SK-N-SH (cell line): ENCODE measurements around the gene CYB561D1. TPM values are rescaled to one million over a fixed set of nuclear protein-coding genes. Genes with fewer than 3 reads are reported as not detected.

Source experiments
- CTCF ChIA-PET: fragments of 300-600, 350-600 bp; formaldehyde crosslinking; extraction: SDS; loops from one replicate; lab custom pipeline; 2021; lab: Yijun Ruan, JAX
- POLR2A ChIA-PET: fragments of 350-600 bp; sonication (Branson Sonifier 250); formaldehyde crosslinking; extraction: SDS; loops from one replicate; lab custom pipeline; 2020; ENCODE audit warnings: antibody characterized with exemption, inconsistent platforms; lab: Yijun Ruan, JAX
- DNase-seq: peaks from one replicate; pipeline ENCODE4 v3.0.0; 2012
- H2AFZ ChIP-seq: fragments of 200-600 bp; sonication (generic); 2 replicates; pipeline ENCODE4 v1.8.1; 2016; ENCODE audit warnings: antibody characterized with exemption, mild to moderate bottlenecking, low read depth
- H3F3A ChIP-seq: fragments of 200-600 bp; sonication (generic); replicated peaks from 2 replicates; pipeline ENCODE3; 2016; ENCODE audit warnings: antibody characterized with exemption, mild to moderate bottlenecking; ENCODE audit not compliant: insufficient read depth
- H3K27ac ChIP-seq, 2 experiments: fragments of 200-500 bp in 1 of 2; fragments of 200-600 bp in 1 of 2; sonication (Bioruptor generic) in 1 of 2; sonication (generic), shearing (Covaris generic) in 1 of 2; 2 replicates each; pipeline versions ENCODE4 v1.5.1 to v1.6.1; 2014 to 2016; ENCODE audit warnings: low read depth in 2 of 2, inconsistent platforms in 1 of 2, low read length in 1 of 2, mild to moderate bottlenecking in 1 of 2, mixed read lengths in 1 of 2
- H3K27me3 ChIP-seq: fragments of 200-600 bp; sonication (generic), shearing (Covaris generic); 2 replicates; pipeline ENCODE4 v1.6.1; 2016; ENCODE audit warnings: mixed run types; ENCODE audit not compliant: insufficient read depth
- H3K36me3 ChIP-seq, 2 experiments: fragments of 200-500 bp in 1 of 2; fragments of 200-600 bp in 1 of 2; sonication (Bioruptor generic) in 1 of 2; sonication (generic) in 1 of 2; replicated peaks in 1 of 2; 2 replicates each; pipeline versions ENCODE3 to v1.5.1; 2014 to 2016; ENCODE audit warnings: low read length in 1 of 2, mild to moderate bottlenecking in 1 of 2; ENCODE audit not compliant: insufficient read depth in 2 of 2, control insufficient read depth in 1 of 2
- H3K4me1 ChIP-seq, 2 experiments: fragments of 200-500 bp in 1 of 2; fragments of 200-600 bp in 1 of 2; sonication (Bioruptor generic) in 1 of 2; sonication (generic), shearing (Covaris generic) in 1 of 2; 2 replicates each; pipeline versions ENCODE4 v1.5.1 to v1.6.1; 2014 to 2016; ENCODE audit warnings: low read depth in 1 of 2, low read length in 1 of 2, mixed run types in 1 of 2; ENCODE audit not compliant: insufficient read depth in 2 of 2, control insufficient read depth in 1 of 2
- H3K4me2 ChIP-seq: fragments of 200-600 bp; sonication (generic), shearing (Covaris generic); 2 replicates; pipeline ENCODE4 v1.6.1; 2017; ENCODE audit warnings: mixed run types
- H3K4me3 ChIP-seq, 2 experiments: fragments of 200-500 bp in 1 of 2; fragments of 200-600 bp in 1 of 2; sonication (Bioruptor generic) in 1 of 2; sonication (generic), shearing (Covaris generic) in 1 of 2; 2 replicates each; pipeline versions ENCODE4 v1.5.1 to v1.8.1; 2014 to 2016; ENCODE audit warnings: low read depth in 2 of 2, inconsistent platforms in 1 of 2, low read length in 1 of 2, mild to moderate bottlenecking in 1 of 2, mixed read lengths in 1 of 2, moderate library complexity in 1 of 2
- H3K79me2 ChIP-seq: fragments of 200-600 bp; sonication (generic); 2 replicates; pipeline ENCODE4 v1.8.1; 2017; ENCODE audit warnings: mild to moderate bottlenecking; ENCODE audit not compliant: insufficient read depth
- H3K9ac ChIP-seq: fragments of 200-600 bp; sonication (generic); 2 replicates; pipeline ENCODE4 v1.6.1; 2017; ENCODE audit warnings: mixed run types
- H3K9me2 ChIP-seq: fragments of 200-600 bp; sonication (generic); 2 replicates; pipeline ENCODE4 v1.6.1; 2017; ENCODE audit warnings: mixed run types
- H3K9me3 ChIP-seq: fragments of 200-600 bp; sonication (generic); 2 replicates; pipeline ENCODE4 v1.6.1; 2017; ENCODE audit warnings: mixed run types, mild to moderate bottlenecking, moderate library complexity
- H4K20me1 ChIP-seq: fragments of 200-600 bp; sonication (generic); 2 replicates; pipeline ENCODE4 v1.6.1; 2017; ENCODE audit warnings: mild to moderate bottlenecking, mixed run types; ENCODE audit not compliant: insufficient read depth
- CTCF ChIP-seq: fragments of 200-600 bp; sonication (generic); IDR thresholded peaks from 2 replicates; pipeline ENCODE4 v1.6.1; 2017; ENCODE audit warnings: antibody characterized with exemption, mild to moderate bottlenecking, moderate library complexity
- EZH2phosphoT487 ChIP-seq: fragments of 200-600 bp; sonication (generic); IDR thresholded peaks from 2 replicates; pipeline ENCODE4 v1.6.1; 2017; ENCODE audit warnings: low read depth, mixed run types, mild to moderate bottlenecking, antibody characterized with exemption, moderate library complexity, borderline replicate concordance
- FOXJ3 ChIP-seq: sonication (generic); formaldehyde crosslinking; IDR thresholded peaks from 2 replicates; pipeline ENCODE4 v1.5.1; 2020; ENCODE audit warnings: mild to moderate bottlenecking, missing genetic modification reagents
- GABPA ChIP-seq: IDR thresholded peaks from 2 replicates; pipeline ENCODE4 v1.4.0; 2012; ENCODE audit warnings: low read depth, mild to moderate bottlenecking
- TAF1 ChIP-seq: IDR thresholded peaks from 2 replicates; pipeline ENCODE4 v1.6.1; 2012; ENCODE audit warnings: low read depth, mild to moderate bottlenecking, low read length, moderate library complexity, borderline replicate concordance
- USF1 ChIP-seq: IDR thresholded peaks from 2 replicates; pipeline ENCODE4 v1.4.0; 2012; ENCODE audit warnings: low read depth, borderline replicate concordance
- WGBS: methylation state at CpG from one replicate; pipeline ENCODE4 v1.1.6; 2017; ENCODE audit warnings: low lambda C conversion rate; 5-methylcytosine and 5-hydroxymethylcytosine counted together
- polyA plus RNA-seq, 3 experiments: library from polyadenylated mRNA; depleted of rRNA; stranded (reverse); fragments of >200 nt; gene quantifications; 2 replicates each; pipeline ENCODE4 v1.2.3, GENCODE V29; 2012

The CYB561D1 gene
- polyA plus RNA-seq, 1 of the 3 experiments (the other 2 are of a cell fraction) = 5.4 TPM

GRCh38 chr1:109488201-109488600 is 5.7 kb upstream of the CYB561D1 start:
- POLR2A ChIA-PET = no interaction called here
- Histone ChIP-seq H3K4me3 (no peak overlapping the region), H3K9me2 (no peaks in the 10 kb centered on the region), H3K36me3 (peaks cover 0 to 16% of the 10 kb centered on the region in 2 experiments), H3K79me2 (peaks cover 12% of the 10 kb centered on the region; the same call in 1 of the 2 replicates), H3F3A (no peaks in the 10 kb centered on the region), H3K9ac (no peak overlapping the region), H3K9me3 (no peaks in the 10 kb centered on the region), H3K4me2 (no peak overlapping the region), H3K4me1 (peaks cover 6 to 12% of the 10 kb centered on the region in 2 experiments; a peak in 2 of 4 replicates), H2AFZ (no peak overlapping the region), H3K27me3 (no peaks in the 10 kb centered on the region), H4K20me1 (no peaks in the 10 kb centered on the region), H3K27ac (no peak overlapping the region)
- CTCF ChIA-PET = interaction anchor here (13.9 to 40.2 kb wide), 2 partner anchors 17 to 46 kb away, joined by 238 to 1710 read pairs; partner anchors contain the start of genes AMIGO1 and GPR61
- 70% methylated on average over 3 of the region's 5 CpGs for WGBS
- DNase-seq = no peak
- 0 out of 2 replicates have a peak, but pooled peaks have one; percentile 7 for TF ChIP-seq CTCF
- no peak for TF ChIP-seq USF1

GRCh38 chr1:109488696-109489095 is 5.2 kb upstream of the CYB561D1 start:
- H3K4me2 ChIP-seq = no peak overlapping the region
- H3K4me3 ChIP-seq = no peak overlapping the region
- no peak for DNase-seq
- H4K20me1 ChIP-seq = no peaks in the 10 kb centered on the region
- no peak overlapping the region for H2AFZ ChIP-seq
- no peaks in the 10 kb centered on the region for H3K9me2 ChIP-seq
- H3K27me3 ChIP-seq = no peaks in the 10 kb centered on the region
- CTCF ChIA-PET = interaction anchor here (1.9 to 40.2 kb wide), 3 partner anchors 17 to 288 kb away, joined by 5 to 1710 read pairs (median 238); partner anchors contain the start of genes AMIGO1 and GPR61
- no peak overlapping the region for H3K9ac ChIP-seq
- TF ChIP-seq CTCF (no peak), EZH2phosphoT487 (no peak), TAF1 (no peak), FOXJ3 (no peak), GABPA (no peak)
- TF ChIP-seq, all 33 proteins: peak for 0
- no peaks in the 10 kb centered on the region for H3F3A ChIP-seq
- no peak overlapping the region for H3K27ac ChIP-seq
- H3K79me2 ChIP-seq = peaks cover 12% of the 10 kb centered on the region; the same call in 1 of the 2 replicates
- H3K4me1 ChIP-seq = peaks cover 6 to 14% of the 10 kb centered on the region in 2 experiments; a peak in 2 of 4 replicates
- H3K9me3 ChIP-seq = no peaks in the 10 kb centered on the region
- POLR2A ChIA-PET = no interaction called here
- 94% methylated on average over 5 of the region's 12 CpGs for WGBS
- peaks cover 0 to 16% of the 10 kb centered on the region in 2 experiments for H3K36me3 ChIP-seq
